ENCODE results near the gene MYOZ3.

MYOZ3 gene

DNA sequence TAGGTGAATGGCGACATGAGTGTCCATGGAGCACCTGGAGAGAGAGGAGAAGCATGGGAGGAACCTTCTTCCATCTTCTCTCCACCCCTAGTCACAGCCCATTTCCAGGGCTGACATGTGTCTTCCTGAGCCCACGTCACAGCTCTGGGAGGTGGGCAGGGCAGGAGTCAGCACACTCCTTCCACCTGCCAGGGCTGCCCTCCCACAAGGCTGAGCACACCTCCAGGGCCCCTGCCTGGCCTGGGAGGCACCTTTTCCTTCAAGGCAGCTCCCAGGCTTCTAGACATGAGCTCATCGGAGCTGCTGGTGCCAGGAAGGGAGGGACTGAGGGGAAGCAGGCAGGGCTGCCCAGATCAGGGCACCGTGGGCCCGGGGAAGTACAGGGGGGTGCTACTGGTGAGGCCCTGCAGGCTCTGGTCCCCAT is 34.2 kb upstream of the MYOZ3 start:
- no peak for TF ChIP-seq CTCF (IDR thresholded peaks at IDR 0.05)
- no peak for DNase-seq (ENCODE audit: low spot score)
- H3K4me3 ChIP-seq = peak overlapping the region; percentile 99
- H3K27ac ChIP-seq = peak overlapping the region; percentile 99 to 100

DNA sequence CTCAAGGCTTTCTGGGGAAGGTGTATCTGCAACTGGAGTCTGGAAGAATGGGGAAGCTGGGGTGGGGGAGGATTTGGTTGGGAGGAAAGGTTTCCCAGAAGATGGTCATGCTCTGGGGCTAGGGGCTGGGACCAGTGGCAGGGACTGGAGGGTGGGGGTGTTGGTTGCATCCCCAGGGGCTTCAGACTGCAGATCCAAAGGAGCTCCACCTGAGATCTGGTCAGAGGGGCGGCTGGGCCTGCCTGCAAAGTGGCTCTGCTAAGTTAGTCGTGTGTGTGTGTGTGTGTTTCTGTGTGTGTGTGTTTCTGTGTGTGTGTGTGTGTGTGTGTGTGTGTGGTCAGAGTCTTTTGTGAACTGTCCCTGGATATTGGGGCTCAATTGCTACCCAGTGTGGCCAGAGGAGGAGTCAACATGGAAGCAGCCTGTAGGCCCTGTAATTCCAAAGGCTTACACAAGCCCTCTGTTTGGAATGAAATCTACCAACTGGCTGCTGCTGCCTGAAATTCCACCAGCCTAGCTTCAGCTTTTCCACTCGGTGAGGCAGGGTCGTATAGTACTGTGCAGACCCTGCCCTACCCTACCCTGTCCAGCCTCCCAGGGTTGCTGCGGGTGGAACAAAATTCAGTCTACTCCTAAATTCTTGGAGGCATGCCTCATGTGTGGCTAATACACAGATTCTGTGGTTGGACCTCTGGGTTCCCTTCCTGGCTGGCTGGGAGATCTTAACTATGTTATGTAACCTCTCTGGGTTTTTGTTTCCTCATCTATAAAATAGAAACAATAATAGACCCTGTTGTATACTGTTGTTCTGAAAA is 33.1 kb upstream of the MYOZ3 start:
- Histone ChIP-seq H3K4me3 (peak overlapping the region; percentile 99), H3K27ac (peak overlapping the region; percentile 99 to 100)
- TF ChIP-seq CTCF (IDR thresholded peaks at IDR 0.05) = no peak
- no peak for DNase-seq (ENCODE audit: low spot score)

GRCh38 chr5:150628936-150629485 is 32.0 kb upstream of the MYOZ3 start:
- H3K27ac ChIP-seq = peak overlapping the region; percentile 99 to 100
- H3K4me3 ChIP-seq = peak overlapping the region; percentile 99
- DNase-seq (ENCODE audit: low spot score) = no peak
- TF ChIP-seq CTCF (IDR thresholded peaks at IDR 0.05) = no peak

DNA sequence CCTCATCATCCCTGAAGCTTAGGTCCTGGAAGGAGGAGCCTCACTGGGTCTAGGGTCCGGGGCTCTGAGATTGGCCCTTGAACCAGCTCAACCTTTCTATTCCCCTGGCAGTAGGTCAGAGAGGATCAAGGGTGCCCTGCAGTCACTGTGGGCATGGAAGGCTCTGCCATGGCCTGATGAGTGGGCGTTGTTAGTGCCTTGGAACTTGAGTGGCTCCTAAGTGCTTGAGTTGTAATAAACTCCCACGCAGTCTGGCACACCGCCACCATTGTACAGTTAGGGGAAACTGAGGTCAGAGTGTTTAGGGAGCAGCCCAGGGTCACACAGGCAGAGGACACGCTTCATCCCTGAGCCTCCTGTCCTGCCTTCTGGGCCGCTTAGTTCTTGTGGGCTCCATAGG is 31.0 kb upstream of the MYOZ3 start:
- no peak for TF ChIP-seq CTCF (IDR thresholded peaks at IDR 0.05)
- Histone ChIP-seq H3K27ac (peak overlapping the region; percentile 99 to 100), H3K4me3 (peak overlapping the region; percentile 99)
- DNase-seq (ENCODE audit: low spot score) = no peak

DNA sequence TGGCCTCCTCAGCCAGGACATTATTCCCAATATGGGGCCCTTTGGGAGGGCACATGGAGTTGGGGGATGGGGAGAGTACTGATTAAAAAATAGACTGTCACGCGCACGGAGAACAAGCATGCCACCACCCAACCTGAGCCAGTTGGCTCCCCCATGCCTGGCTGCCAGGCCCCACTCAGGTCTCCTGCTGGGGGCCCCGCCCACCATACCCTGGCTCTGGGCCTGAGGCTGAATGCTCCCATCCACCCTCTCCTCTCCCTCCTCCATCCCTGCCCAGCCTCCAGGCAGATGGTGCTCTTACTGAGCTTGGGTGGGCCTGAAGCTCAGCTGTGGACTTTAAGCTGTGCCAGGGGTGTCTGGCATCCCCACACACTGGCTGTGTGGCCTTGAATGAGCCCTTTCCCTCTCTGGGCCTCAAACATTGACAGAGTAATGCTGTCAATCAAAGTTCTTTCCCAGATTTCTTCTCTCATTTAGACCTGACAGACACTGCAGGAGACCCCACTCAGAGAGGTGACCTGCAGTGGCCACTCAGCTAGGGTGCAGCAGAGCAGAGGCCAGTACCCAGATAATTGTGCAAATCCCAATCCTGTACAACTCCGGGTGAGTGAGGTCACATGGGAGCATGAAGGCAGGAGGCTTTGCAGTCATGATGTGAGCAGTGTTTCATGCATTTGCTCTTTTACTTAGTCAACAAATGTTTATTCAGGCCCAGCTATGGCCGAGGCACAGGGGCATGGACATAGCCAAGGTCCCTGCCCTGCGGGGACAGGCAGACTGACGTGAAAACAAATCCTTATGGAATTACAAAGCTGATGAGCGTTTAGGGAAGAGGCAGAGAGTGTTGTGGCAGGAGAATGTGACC is 30.4 kb upstream of the MYOZ3 start:
- H3K4me3 ChIP-seq = peak overlapping the region; percentile 99
- no peak for TF ChIP-seq CTCF (IDR thresholded peaks at IDR 0.05)

GRCh38 chr5:150631326-150631701 is 29.7 kb upstream of the MYOZ3 start:
- DNase-seq (ENCODE audit: low spot score) = no peak
- H3K27ac ChIP-seq = peak overlapping the region; percentile 99 to 100
- H3K4me3 ChIP-seq = peak overlapping the region; percentile 99
- TF ChIP-seq CTCF (IDR thresholded peaks at IDR 0.05) = no peak

More for the DNA sequence above, 30.4 kb upstream of the MYOZ3 start:
- H3K27ac ChIP-seq = peak overlapping the region; percentile 99 to 100
- DNase-seq (ENCODE audit: low spot score) = no peak
